ENCODE measurements around the gene STX1A.
A peak's percentile ranks its signal among the peaks of the same experiment; 100 is the strongest.

Gene STX1A

DNA sequence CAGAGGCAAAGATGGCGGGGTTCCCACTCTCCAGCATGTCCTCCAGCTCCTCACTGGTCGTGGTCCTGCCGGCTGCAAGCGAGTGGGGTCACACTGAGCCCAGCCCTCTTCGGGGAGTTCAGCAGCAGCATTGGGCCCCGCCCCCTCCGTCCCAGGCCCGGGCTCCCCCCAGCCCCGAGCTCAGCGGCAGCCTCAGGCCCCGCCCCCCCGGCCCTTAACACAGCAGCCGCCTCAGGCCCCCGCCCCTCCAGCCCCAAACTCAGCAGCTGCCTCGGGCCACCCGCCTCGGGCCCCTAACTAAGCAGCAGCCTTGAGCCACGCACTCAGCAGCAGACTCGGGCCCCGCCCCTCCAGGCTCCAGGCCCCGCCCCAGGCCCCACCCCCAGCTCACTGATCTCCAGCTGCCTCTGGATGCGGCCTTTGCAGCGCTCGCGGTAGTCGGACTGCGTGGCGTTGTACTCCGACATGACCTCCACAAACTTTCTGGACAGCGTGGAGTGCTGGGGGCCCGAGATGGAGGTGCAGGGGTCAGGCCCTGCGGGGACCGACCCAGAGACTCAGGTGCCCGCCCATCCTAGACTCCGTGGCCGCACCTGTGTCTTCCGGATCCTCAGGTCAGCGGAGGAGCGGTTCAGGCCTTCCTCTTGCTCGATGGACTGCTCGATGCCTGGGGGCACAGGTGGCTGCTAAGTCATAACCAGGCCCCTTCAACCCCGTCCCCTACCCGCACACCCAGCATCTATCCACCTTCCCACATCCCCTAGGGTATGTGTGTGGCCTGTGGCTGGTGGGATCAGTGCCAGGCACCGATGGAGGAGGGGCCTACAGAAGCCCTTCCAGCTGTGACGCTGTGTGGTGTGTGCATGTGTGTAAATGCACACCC lies 15.5 kb downstream of the STX1A start:
- in situ Hi-C loops (cut with MboI; ENCODE audit: low pct_unique_long_range_greater_than_20kb, low sequenced_read_pairs, unreplicated experiment): no loop called here
- peak; percentile 82 for DNase-seq (ENCODE audit: low spot score)
- no peak for TF ChIP-seq CTCF (IDR thresholded peaks at IDR 0.05; ENCODE audit: extremely low read depth, insufficient read depth, missing control alignments)

- in situ Hi-C loops (cut with MboI; ENCODE audit: low pct_unique_long_range_greater_than_20kb, low sequenced_read_pairs, unreplicated experiment): no loop called here
- no peak for TF ChIP-seq CTCF (IDR thresholded peaks at IDR 0.05; ENCODE audit: extremely low read depth, insufficient read depth, missing control alignments)
- no peak for DNase-seq (ENCODE audit: low spot score)
These were observed 16.2 kb downstream of the STX1A start for GRCh38 chr7:73703225-73703624.

DNA sequence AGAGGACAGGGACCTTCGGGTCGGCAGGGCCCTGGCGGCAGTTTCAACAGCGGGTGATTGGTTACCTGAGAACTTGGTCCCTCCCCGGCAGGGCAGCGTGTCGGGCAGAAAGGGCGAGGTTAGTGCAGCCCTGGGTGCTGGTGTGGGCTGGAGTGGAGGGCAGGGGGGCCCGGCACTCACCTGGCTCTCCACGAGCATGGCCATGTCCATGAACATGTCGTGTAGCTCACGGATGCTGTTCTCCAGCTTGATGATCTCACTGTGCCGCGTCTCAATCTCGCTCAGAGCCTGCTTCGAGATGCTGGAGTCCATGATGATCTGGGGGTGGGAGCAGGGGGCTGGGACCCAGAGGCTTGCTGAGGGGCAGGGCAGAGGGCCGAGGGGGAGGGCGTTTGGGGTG lies 16.8 kb downstream of the STX1A start:
- no peak for TF ChIP-seq CTCF (IDR thresholded peaks at IDR 0.05; ENCODE audit: extremely low read depth, insufficient read depth, missing control alignments)
- no peak for DNase-seq (ENCODE audit: low spot score)
- in situ Hi-C loops (cut with MboI; ENCODE audit: low pct_unique_long_range_greater_than_20kb, low sequenced_read_pairs, unreplicated experiment): no loop called here

GRCh38 chr7:73702226-73702625 lies 17.2 kb downstream of the STX1A start:
- no peak for TF ChIP-seq CTCF (IDR thresholded peaks at IDR 0.05; ENCODE audit: extremely low read depth, insufficient read depth, missing control alignments)
- in situ Hi-C loops (cut with MboI; ENCODE audit: low pct_unique_long_range_greater_than_20kb, low sequenced_read_pairs, unreplicated experiment): no loop called here
- DNase-seq (ENCODE audit: low spot score): no peak

- in situ Hi-C loops (cut with MboI; ENCODE audit: low pct_unique_long_range_greater_than_20kb, low sequenced_read_pairs, unreplicated experiment): no loop called here
- peak; percentile 52 for TF ChIP-seq CTCF (IDR thresholded peaks at IDR 0.05; ENCODE audit: extremely low read depth, insufficient read depth, missing control alignments)
- DNase-seq (ENCODE audit: low spot score): peak; percentile 74
These were observed 18.0 kb downstream of the STX1A start for GRCh38 chr7:73701357-73701995.

GRCh38 chr7:73700581-73701134 lies 18.8 kb downstream of the STX1A start:
- in situ Hi-C loops (cut with MboI; ENCODE audit: low pct_unique_long_range_greater_than_20kb, low sequenced_read_pairs, unreplicated experiment): no loop called here
- no peak for DNase-seq (ENCODE audit: low spot score)
- TF ChIP-seq CTCF (IDR thresholded peaks at IDR 0.05; ENCODE audit: extremely low read depth, insufficient read depth, missing control alignments): no peak
